Measurements from ENCODE around the gene SORBS2. TPM values are rescaled to one million over a fixed set of nuclear protein-coding genes. Genes with fewer than 3 reads are reported as not detected.

Gene SORBS2
- total RNA-seq, 4 donors from 2014 or later, result 640 to 1,569 (median 1,016) TPM

DNA sequence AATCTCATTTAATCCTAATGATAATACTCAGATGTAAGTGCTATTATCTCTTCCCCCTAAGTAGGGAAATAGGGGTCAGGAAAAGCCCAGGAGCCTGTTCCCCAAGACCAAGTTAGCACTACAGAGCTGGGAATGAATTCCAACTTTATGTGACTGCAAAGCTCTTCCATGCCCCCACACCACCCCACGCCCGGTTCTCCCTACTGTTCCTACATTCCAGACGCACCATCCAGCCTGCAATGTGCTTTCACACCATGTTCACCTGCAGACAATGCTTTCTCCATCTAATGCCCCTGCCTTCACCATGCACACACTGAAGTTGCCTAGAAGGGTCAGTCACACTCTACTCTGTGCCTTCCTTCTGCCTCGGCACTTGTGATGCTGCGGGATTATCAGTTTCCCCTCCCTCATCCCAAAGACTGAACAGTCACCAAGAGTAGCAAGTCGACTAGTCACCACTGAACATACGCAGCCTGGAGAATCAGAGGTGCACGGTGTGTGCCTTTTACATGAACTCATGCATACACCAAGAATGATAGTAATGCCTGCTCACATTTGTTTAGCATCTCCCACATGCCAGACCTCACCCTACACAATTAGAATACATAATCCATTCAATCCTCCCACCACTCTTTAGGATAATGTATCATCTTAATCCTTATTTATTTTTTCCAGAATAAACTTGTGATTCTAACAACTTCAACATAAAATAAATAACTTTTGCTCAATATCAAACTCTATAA is 14.2 kb downstream of the SORBS2 start:
- H3K4me1 ChIP-seq, result peaks cover 0 to 10% (median 0%) of the 10 kb centered on the region in 3 donors
- ATAC-seq, result no peak
- no peaks in the 10 kb centered on the region for H3K27me3 ChIP-seq
- no peaks in the 10 kb centered on the region for H3K9me3 ChIP-seq
- H3K36me3 ChIP-seq, result no peaks in the 10 kb centered on the region
- H3K4me3 ChIP-seq, result no peak overlapping the region
- WGBS, 2 donors (ENCODE audit: low coverage in 1 of 2), result 81 to 87% methylated on average over 6 to 8 of the region's 8 CpGs
- no peak overlapping the region for H3K27ac ChIP-seq
- no peak for TF ChIP-seq EP300 (IDR thresholded peaks at IDR 0.05)
- TF ChIP-seq POLR2A (IDR thresholded peaks at IDR 0.05), result no peak
- TF ChIP-seq, protein P1, sequence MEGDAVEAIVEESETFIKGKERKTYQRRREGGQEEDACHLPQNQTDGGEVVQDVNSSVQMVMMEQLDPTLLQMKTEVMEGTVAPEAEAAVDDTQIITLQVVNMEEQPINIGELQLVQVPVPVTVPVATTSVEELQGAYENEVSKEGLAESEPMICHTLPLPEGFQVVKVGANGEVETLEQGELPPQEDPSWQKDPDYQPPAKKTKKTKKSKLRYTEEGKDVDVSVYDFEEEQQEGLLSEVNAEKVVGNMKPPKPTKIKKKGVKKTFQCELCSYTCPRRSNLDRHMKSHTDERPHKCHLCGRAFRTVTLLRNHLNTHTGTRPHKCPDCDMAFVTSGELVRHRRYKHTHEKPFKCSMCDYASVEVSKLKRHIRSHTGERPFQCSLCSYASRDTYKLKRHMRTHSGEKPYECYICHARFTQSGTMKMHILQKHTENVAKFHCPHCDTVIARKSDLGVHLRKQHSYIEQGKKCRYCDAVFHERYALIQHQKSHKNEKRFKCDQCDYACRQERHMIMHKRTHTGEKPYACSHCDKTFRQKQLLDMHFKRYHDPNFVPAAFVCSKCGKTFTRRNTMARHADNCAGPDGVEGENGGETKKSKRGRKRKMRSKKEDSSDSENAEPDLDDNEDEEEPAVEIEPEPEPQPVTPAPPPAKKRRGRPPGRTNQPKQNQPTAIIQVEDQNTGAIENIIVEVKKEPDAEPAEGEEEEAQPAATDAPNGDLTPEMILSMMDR (IDR thresholded peaks at IDR 0.05), result no peak
- no peak for TF ChIP-seq POLR2AphosphoS5 (IDR thresholded peaks at IDR 0.05)

- Histone ChIP-seq H3K27me3 (no peaks in the 10 kb centered on the region), H3K36me3 (no peaks in the 10 kb centered on the region), H3K4me1 (peaks cover 0 to 17% (median 4%) of the 10 kb centered on the region in 3 donors), H3K9me3 (no peaks in the 10 kb centered on the region), H3K4me3 (no peak overlapping the region), H3K27ac (no peak overlapping the region)
- no peak for TF ChIP-seq POLR2A (IDR thresholded peaks at IDR 0.05)
- no peak for ATAC-seq
- WGBS, 2 donors (ENCODE audit: low coverage in 1 of 2), result 27 to 61% methylated on average over 14 of the region's 14 CpGs
These were observed 15.0 kb downstream of the SORBS2 start for GRCh38 chr4:185797018-185797417.

DNA sequence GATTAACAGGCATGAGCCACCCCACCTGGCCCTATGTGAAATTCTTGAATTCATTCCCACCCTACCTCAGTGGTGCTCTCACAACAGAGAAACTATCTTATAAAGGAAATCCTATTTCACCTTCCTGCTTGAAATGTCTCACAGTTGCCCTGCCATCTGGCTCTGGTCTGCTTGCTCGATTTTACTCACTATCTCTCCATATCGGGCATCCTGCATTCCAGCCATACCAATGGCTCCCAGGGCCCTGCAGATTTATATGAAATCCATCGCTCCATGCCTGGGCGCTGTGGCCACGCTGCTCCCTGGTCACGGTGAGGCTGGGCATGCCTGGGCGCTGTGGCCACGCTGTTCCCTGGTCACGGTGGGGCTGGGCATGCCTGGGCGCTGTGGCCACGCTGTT is 15.8 kb downstream of the SORBS2 start:
- H3K27ac ChIP-seq, result no peak overlapping the region
- H3K4me3 ChIP-seq, result no peak overlapping the region
- H3K36me3 ChIP-seq, result no peaks in the 10 kb centered on the region
- ATAC-seq, result no peak
- H3K9me3 ChIP-seq, result no peaks in the 10 kb centered on the region
- H3K27me3 ChIP-seq, result no peaks in the 10 kb centered on the region
- 79% methylated on average over 9 of the region's 11 CpGs; no CpG with 5 or more reads in 1 of the 2 donors for WGBS, 2 donors (ENCODE audit: low coverage in 1 of 2)
- TF ChIP-seq, protein P1 (IDR thresholded peaks at IDR 0.05), result no peak
- TF ChIP-seq POLR2A (IDR thresholded peaks at IDR 0.05), result no peak
- no peak for TF ChIP-seq POLR2AphosphoS5 (IDR thresholded peaks at IDR 0.05)
- no peak for TF ChIP-seq EP300 (IDR thresholded peaks at IDR 0.05)
- H3K4me1 ChIP-seq, result peaks cover 0 to 17% (median 4%) of the 10 kb centered on the region in 3 donors

DNA sequence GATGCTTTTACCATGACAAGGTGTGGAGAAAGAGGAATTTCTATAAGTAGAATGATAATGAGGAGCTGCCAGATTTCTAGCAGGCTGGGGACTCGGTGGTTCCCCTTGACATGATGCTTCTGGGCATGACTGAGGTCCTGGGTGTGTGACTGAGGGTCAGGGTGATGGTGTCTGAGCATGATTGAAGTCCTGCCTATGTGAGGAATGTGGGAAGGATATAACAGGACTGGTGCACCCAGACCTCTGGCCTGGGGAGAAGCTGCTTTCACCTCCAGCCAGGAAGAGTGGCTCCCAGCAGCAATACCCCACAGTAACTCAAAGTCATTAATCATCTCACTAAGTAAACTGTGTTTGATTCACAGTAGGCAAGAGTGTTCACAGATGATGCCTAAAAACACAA is 17.4 kb downstream of the SORBS2 start:
- H3K27me3 ChIP-seq, result no peaks in the 10 kb centered on the region
- H3K4me3 ChIP-seq, result no peak overlapping the region
- no peak for ATAC-seq
- no peak overlapping the region for H3K27ac ChIP-seq
- H3K9me3 ChIP-seq, result no peaks in the 10 kb centered on the region
- peaks cover 0 to 17% (median 4%) of the 10 kb centered on the region in 3 donors for H3K4me1 ChIP-seq
- H3K36me3 ChIP-seq, result no peaks in the 10 kb centered on the region
- TF ChIP-seq, protein P1 (IDR thresholded peaks at IDR 0.05), result no peak
- TF ChIP-seq POLR2A (IDR thresholded peaks at IDR 0.05) (no peak), EP300 (IDR thresholded peaks at IDR 0.05) (no peak), POLR2AphosphoS5 (IDR thresholded peaks at IDR 0.05) (no peak)
- WGBS, 2 donors (ENCODE audit: low coverage in 1 of 2), result 60% methylated on average over 1 of the region's 1 CpG; no CpG with 5 or more reads in 1 of the 2 donors

GRCh38 chr4:185793716-185794115 is 18.3 kb downstream of the SORBS2 start:
- Histone ChIP-seq H3K9me3 (no peaks in the 10 kb centered on the region), H3K36me3 (no peaks in the 10 kb centered on the region), H3K27me3 (no peaks in the 10 kb centered on the region), H3K4me3 (no peak overlapping the region), H3K4me1 (peaks cover 0 to 17% (median 4%) of the 10 kb centered on the region in 3 donors), H3K27ac (peak overlapping the region in 2 of 4 donors; percentile 7 to 18)
- TF ChIP-seq, protein P1 (IDR thresholded peaks at IDR 0.05), result no peak
- TF ChIP-seq EP300 (IDR thresholded peaks at IDR 0.05) (no peak), POLR2A (IDR thresholded peaks at IDR 0.05) (no peak), POLR2AphosphoS5 (IDR thresholded peaks at IDR 0.05) (no peak)
- WGBS, 2 donors (ENCODE audit: low coverage in 1 of 2), result 71 to 87% methylated on average over 4 of the region's 4 CpGs
- no peak for ATAC-seq

All from gastroesophageal sphincter (tissue), 4 donors.